Ovary (tissue), 9 donors: Measurements from ENCODE around the gene ZNF839. TPM values are rescaled to one million over a fixed set of nuclear protein-coding genes. Genes with fewer than 3 reads are reported as not detected.

Experiments used
- DNase-seq, 5 donors: peaks; one replicate each; pipeline ENCODE4 v3.0.0-alpha.2; 2019 to 2020
- H3K27ac ChIP-seq, 2 donors: fragments of 200-600 bp; one replicate each; pipeline versions ENCODE4 v1.5.1 to v1.8.0; 2019 to 2022
- H3K27me3 ChIP-seq: fragments of 200-600 bp; one replicate; pipeline ENCODE4 v1.8.0; 2022
- H3K36me3 ChIP-seq: fragments of 200-600 bp; sonication (generic); one replicate; pipeline ENCODE4 v1.5.1; 2019
- H3K4me1 ChIP-seq: one replicate; pipeline ENCODE4 v1.8.1; 2013; ENCODE audit warnings: mild to moderate bottlenecking, moderate library complexity; ENCODE audit not compliant: insufficient read depth
- H3K4me3 ChIP-seq: fragments of 200-600 bp; sonication (generic); one replicate; pipeline ENCODE4 v1.5.1; 2017
- H3K9me3 ChIP-seq, 2 donors: fragments of 200-600 bp in 1 of 2; sonication (generic) in 1 of 2; one replicate each; pipeline versions ENCODE4 v1.5.1 to v1.8.1; 2013 to 2019; ENCODE audit warnings: mild to moderate bottlenecking in 1 of 2, moderate library complexity in 1 of 2
- CTCF ChIP-seq, 3 donors: fragments of 450-650 bp in 2 of 3; fragments of 200-600 bp in 1 of 3; IDR thresholded peaks; one replicate each; pipeline versions ENCODE4 v1.5.1 to v1.8.0; 2016 to 2022; ENCODE audit warnings: antibody characterized with exemption in 3 of 3, mild to moderate bottlenecking in 1 of 3
- EP300 ChIP-seq: sonication (generic); formaldehyde crosslinking; IDR thresholded peaks from one replicate; pipeline ENCODE4 v1.6.1; 2017; ENCODE audit warnings: antibody characterized with exemption
- POLR2A ChIP-seq: fragments of 450-650 bp; IDR thresholded peaks from one replicate; pipeline ENCODE4 v1.6.1; 2017; ENCODE audit warnings: antibody characterized with exemption, mild to moderate bottlenecking, moderate library complexity
- WGBS, 3 donors: extraction: QIAGEN DNeasy Blood & Tissue Kit in 1 of 3; methylation state at CpG; one replicate each; pipeline versions ENCODE4 v1.1.5 to v1.1.7; 2013 to 2017; 5-methylcytosine and 5-hydroxymethylcytosine counted together
- intact Hi-C, 4 donors: fragments of 100-400 bp; cut with DNase I; formaldehyde crosslinking; loops; one replicate each; pipeline versions ENCODE4 v1.11.0 to v1.15.1; 2022 to 2023
- polyA plus RNA-seq, 2 donors: library from polyadenylated mRNA; stranded (reverse); fragments of 200-250 nt in 1 of 2; fragments of 350-450 nt in 1 of 2; fragmentation: Illumina TruSeq in 1 of 2; extraction: RNeasy Lipid Tissue Mini Kit (QIAGEN cat#74804) in 1 of 2; gene quantifications; one replicate each; pipeline ENCODE4 v1.2.3, GENCODE V29; 2013 to 2014
- total RNA-seq, 7 donors: library from RNA; depleted of rRNA in 2 of 7; stranded (reverse); fragments of >200 nt in 2 of 7; fragmentation: NEBNext Ultra II Directional in 3 of 7; extraction: Animal tissue kit (Norgen Biotek cat#: 25700) in 3 of 7; gene quantifications; one replicate each; pipeline versions ENCODE4 v1.1.0 to v1.2.4, GENCODE V29; 2016 to 2023
- donor health status: DM: no; HTN: no; CAD: no; lungs with moderate emphysema.
- donor health status: DM: no; HTN: no; CAD: no.
- donor health status: Bipolar disorder and iron deficiency.
- donor health status: DM: yes; HTN: yes; CAD: no.
- donor health status: DM: no; HTN: no; CAD: no.
- donor health status: DM: yes; HTN: yes; CAD: no.

Gene ZNF839
- total and polyA plus RNA-seq, 9 donors: 6.4 to 14.9 (median 12.2) TPM

GRCh38 chr14:102390064-102390855 lies 70.7 kb downstream of the ZNF839 start:
- Histone ChIP-seq H3K9me3 (no peaks in the 10 kb centered on the region), H3K27me3 (no peaks in the 10 kb centered on the region), H3K4me3 (no peak overlapping the region), H3K4me1 (no peaks in the 10 kb centered on the region), H3K36me3 (no peaks in the 10 kb centered on the region), H3K27ac (no peak overlapping the region)
- TF ChIP-seq CTCF (IDR thresholded peaks at IDR 0.05) (no peak), EP300 (no peak), POLR2A (no peak)
- intact Hi-C loops: loop anchor here in 2 of 4 donors (10.0 kb wide), 2 partner anchors 1515 to 1885 kb away; no protein-coding TSS in a partner anchor
- WGBS, 3 donors: 37 to 47% (median 37%) methylated on average over 2 of the region's 2 CpGs
- DNase-seq: no peak

Other genes with a start within 250 kb of the ZNF839 start
- gene HSP90AA1, start 232.7 kb upstream of the ZNF839 start, total RNA-seq: 100 to 1,000 TPM; 250 to 502 (median 299) TPM
- gene HSP90AA1, start 232.7 kb upstream of the ZNF839 start, polyA plus RNA-seq: 100 to 1,000 TPM; 197 to 319 TPM
- 10 to 100 TPM; 15.5 to 42.2 (median 36.4) TPM for gene WDR20, start 179.8 kb upstream of the ZNF839 start, total RNA-seq
- 10 to 100 TPM; 13.4 to 19.5 TPM for gene WDR20, start 179.8 kb upstream of the ZNF839 start, polyA plus RNA-seq
- 10 to 100 TPM; 21.8 to 51.1 (median 24.0) TPM for gene MOK, start 14.6 kb upstream of the ZNF839 start, total RNA-seq
- gene MOK, start 14.6 kb upstream of the ZNF839 start, polyA plus RNA-seq: 10 to 100 TPM; 20.0 to 23.8 TPM
- 10 to 100 TPM; 14.6 to 36.8 (median 26.6) TPM for gene CINP, start 43.1 kb downstream of the ZNF839 start, total RNA-seq
- 10 to 100 TPM; 28.4 to 59.9 TPM for gene CINP, start 43.1 kb downstream of the ZNF839 start, polyA plus RNA-seq
- 10 to 100 TPM; 13.6 to 29.3 (median 26.1) TPM for gene TECPR2, start 43.2 kb downstream of the ZNF839 start, total RNA-seq
- 10 to 100 TPM in 1 of 2 donors, 1 to 10 TPM in 1; 8.6 to 12.7 TPM for gene TECPR2, start 43.2 kb downstream of the ZNF839 start, polyA plus RNA-seq
- 10 to 100 TPM; 13.7 to 48.1 (median 20.9) TPM for gene ANKRD9, start 190.0 kb downstream of the ZNF839 start, total RNA-seq
- gene ANKRD9, start 190.0 kb downstream of the ZNF839 start, polyA plus RNA-seq: 1 to 10 TPM; 2.2 to 6.7 TPM